Vagina (tissue), 2 donors: Measurements from ENCODE around the gene EIPR1. TPM values are rescaled to one million over a fixed set of nuclear protein-coding genes. Genes with fewer than 3 reads are reported as not detected.

Experiments
- DNase-seq, 2 donors: peaks; one replicate each; pipeline ENCODE4 v3.0.0-alpha.2; 2017; ENCODE audit errors: extremely low spot score in 2 of 2
- H3K27ac ChIP-seq: fragments of 200-600 bp; sonication (generic); one replicate; pipeline ENCODE4 v1.5.1; 2019
- H3K27me3 ChIP-seq: fragments of 200-600 bp; sonication (generic); one replicate; pipeline ENCODE4 v1.5.1; 2019
- H3K36me3 ChIP-seq, 2 donors: fragments of 200-600 bp; sonication (generic); one replicate each; pipeline ENCODE4 v1.5.1; 2017 to 2019
- H3K4me1 ChIP-seq: fragments of 200-600 bp; sonication (generic); one replicate; pipeline ENCODE4 v1.5.1; 2019
- H3K4me3 ChIP-seq, 2 donors: fragments of 200-600 bp; sonication (generic); 1 replicate in 1 of 2; 2 replicates in 1 of 2; pipeline ENCODE4 v1.5.1; 2016 to 2019
- H3K9me3 ChIP-seq: fragments of 200-600 bp; sonication (generic); one replicate; pipeline ENCODE4 v1.5.1; 2019
- CTCF ChIP-seq, 3 experiments: fragments of 450-650 bp in 2 of 3; fragments of 200-600 bp in 1 of 3; sonication (generic) in 1 of 3; IDR thresholded peaks; one replicate each; pipeline ENCODE4 v1.5.1; 2017 to 2019; ENCODE audit warnings: antibody characterized with exemption in 3 of 3, mild to moderate bottlenecking in 2 of 3, moderate library complexity in 2 of 3
- POLR2A ChIP-seq, 2 donors: fragments of 450-650 bp; IDR thresholded peaks; one replicate each; pipeline ENCODE4 v1.6.1; 2017; ENCODE audit warnings: antibody characterized with exemption in 2 of 2, mild to moderate bottlenecking in 2 of 2, moderate library complexity in 2 of 2
- POLR2AphosphoS5 ChIP-seq, 2 donors: sonication (generic); formaldehyde crosslinking; IDR thresholded peaks; one replicate each; pipeline ENCODE4 v1.9.0; 2017; ENCODE audit warnings: antibody characterized with exemption in 2 of 2, mild to moderate bottlenecking in 2 of 2, low read depth in 1 of 2; ENCODE audit not compliant: insufficient read depth in 1 of 2
- intact Hi-C: fragments of 100-400 bp; cut with DNase I; formaldehyde crosslinking; loops from one replicate; pipeline ENCODE4 v1.15.1; 2023
- total RNA-seq: library from RNA; depleted of rRNA; stranded (reverse); fragments of >200 nt; gene quantifications from one replicate; pipeline ENCODE4 v1.2.3, GENCODE V29; 2016

EIPR1 gene
- total RNA-seq, 1 donor from 2014 or later = 39.8 TPM

GRCh38 chr2:3198119-3198518, 179.5 kb downstream of the EIPR1 start:
- no peaks in the 10 kb centered on the region for H3K9me3 ChIP-seq
- DNase-seq = no peak
- H3K36me3 ChIP-seq = no peaks in the 10 kb centered on the region
- TF ChIP-seq POLR2A (IDR thresholded peaks at IDR 0.05) = no peak
- TF ChIP-seq CTCF (IDR thresholded peaks at IDR 0.05) = no peak
- no peak for TF ChIP-seq POLR2AphosphoS5 (IDR thresholded peaks at IDR 0.05; ENCODE audit: insufficient read depth in 1 of 2, low read depth in 1 of 2)
- H3K4me3 ChIP-seq = no peak overlapping the region
- no peaks in the 10 kb centered on the region for H3K27me3 ChIP-seq
- H3K27ac ChIP-seq = no peak overlapping the region
- intact Hi-C loops = no loop called here
- H3K4me1 ChIP-seq = no peaks in the 10 kb centered on the region

GRCh38 chr2:3197308-3197707, 180.3 kb downstream of the EIPR1 start:
- intact Hi-C loops = no loop called here

DNA sequence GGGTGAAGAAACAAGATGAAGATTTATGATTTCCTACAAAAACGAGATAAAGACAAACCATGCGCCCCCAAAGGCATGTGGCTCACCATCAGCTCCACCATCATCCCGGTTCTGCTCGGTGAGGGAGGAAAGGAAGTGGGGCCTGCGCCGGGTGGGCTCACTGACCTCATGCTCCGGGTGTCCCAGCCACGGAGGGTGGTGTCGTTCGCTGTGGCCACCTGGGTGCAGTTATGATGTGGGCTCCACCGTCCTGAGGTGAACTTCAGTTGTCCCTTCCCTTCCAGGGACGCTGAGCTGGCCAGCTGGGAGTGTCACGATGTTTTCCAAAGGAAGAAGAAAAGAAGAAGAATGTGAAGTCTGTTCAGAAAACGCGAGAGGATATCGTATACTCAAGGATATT, 180.9 kb downstream of the EIPR1 start:
- intact Hi-C loops = no loop called here
- H3K36me3 ChIP-seq = peaks cover 0 to 8% of the 10 kb centered on the region in 2 donors
- no peaks in the 10 kb centered on the region for H3K9me3 ChIP-seq
- H3K4me3 ChIP-seq = no peak overlapping the region
- H3K4me1 ChIP-seq = no peaks in the 10 kb centered on the region
- no peak for TF ChIP-seq POLR2AphosphoS5 (IDR thresholded peaks at IDR 0.05; ENCODE audit: insufficient read depth in 1 of 2, low read depth in 1 of 2)
- no peak for TF ChIP-seq CTCF (IDR thresholded peaks at IDR 0.05)
- no peak for TF ChIP-seq POLR2A (IDR thresholded peaks at IDR 0.05)
- no peaks in the 10 kb centered on the region for H3K27me3 ChIP-seq
- DNase-seq = no peak
- H3K27ac ChIP-seq = no peak overlapping the region

More at GRCh38 chr2:3197308-3197707, 180.3 kb downstream of the EIPR1 start:
- H3K4me1 ChIP-seq = no peaks in the 10 kb centered on the region
- TF ChIP-seq CTCF (IDR thresholded peaks at IDR 0.05) = no peak
- TF ChIP-seq POLR2AphosphoS5 (IDR thresholded peaks at IDR 0.05; ENCODE audit: insufficient read depth in 1 of 2, low read depth in 1 of 2) = no peak
- TF ChIP-seq POLR2A (IDR thresholded peaks at IDR 0.05) = no peak
- H3K27me3 ChIP-seq = no peaks in the 10 kb centered on the region
- H3K27ac ChIP-seq = no peak overlapping the region
- peaks cover 0 to 3% of the 10 kb centered on the region in 2 donors for H3K36me3 ChIP-seq
- no peak for DNase-seq
- H3K9me3 ChIP-seq = no peaks in the 10 kb centered on the region
- H3K4me3 ChIP-seq = no peak overlapping the region

DNA sequence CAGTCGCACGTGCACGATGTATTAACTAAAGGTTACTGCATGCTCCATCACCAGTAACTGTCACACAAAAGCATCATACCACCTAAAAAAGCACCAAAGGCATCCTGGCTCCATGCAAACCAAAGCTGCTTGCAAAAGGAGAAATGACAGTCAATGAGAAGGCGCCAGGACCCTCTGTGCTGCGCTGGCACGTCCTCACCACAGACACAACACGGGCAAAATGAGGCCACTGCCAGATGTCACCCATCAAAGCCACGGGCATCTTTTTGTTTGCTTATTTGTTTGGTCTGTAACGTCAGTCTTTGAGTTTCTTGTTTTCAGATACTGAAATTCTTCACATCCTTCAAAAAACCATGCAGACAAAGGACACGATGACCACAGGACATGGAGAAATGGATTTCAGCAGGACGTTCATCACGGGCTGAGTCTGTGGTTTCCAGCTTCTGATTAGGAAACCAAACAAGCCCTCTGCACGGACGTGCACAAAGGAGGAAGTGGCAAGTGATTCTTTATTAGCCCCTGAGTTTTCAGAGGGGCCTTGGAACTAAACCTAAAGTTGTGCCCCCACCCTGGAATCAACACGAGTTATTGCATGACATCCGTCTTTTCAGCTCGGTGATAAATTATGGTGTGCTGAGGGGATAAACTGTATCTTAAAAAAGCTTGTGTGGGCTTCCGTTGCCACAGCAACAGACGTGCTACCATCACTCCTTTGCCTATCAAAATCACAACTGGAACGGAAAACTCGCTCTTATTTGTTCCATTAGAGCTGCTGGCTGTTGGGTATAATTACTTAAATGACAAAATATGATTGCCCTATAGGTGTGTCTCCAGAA, 181.8 kb downstream of the EIPR1 start:
- TF ChIP-seq POLR2A (IDR thresholded peaks at IDR 0.05) (no peak), POLR2AphosphoS5 (IDR thresholded peaks at IDR 0.05; ENCODE audit: insufficient read depth in 1 of 2, low read depth in 1 of 2) (no peak), CTCF (IDR thresholded peaks at IDR 0.05) (no peak)
- no peaks in the 10 kb centered on the region for H3K27me3 ChIP-seq
- intact Hi-C loops = no loop called here
- no peaks in the 10 kb centered on the region for H3K9me3 ChIP-seq
- no peak for DNase-seq
- H3K27ac ChIP-seq = no peak overlapping the region
- H3K4me1 ChIP-seq = no peaks in the 10 kb centered on the region
- H3K4me3 ChIP-seq = no peak overlapping the region
- H3K36me3 ChIP-seq = peaks cover 0 to 8% of the 10 kb centered on the region in 2 donors

DNA sequence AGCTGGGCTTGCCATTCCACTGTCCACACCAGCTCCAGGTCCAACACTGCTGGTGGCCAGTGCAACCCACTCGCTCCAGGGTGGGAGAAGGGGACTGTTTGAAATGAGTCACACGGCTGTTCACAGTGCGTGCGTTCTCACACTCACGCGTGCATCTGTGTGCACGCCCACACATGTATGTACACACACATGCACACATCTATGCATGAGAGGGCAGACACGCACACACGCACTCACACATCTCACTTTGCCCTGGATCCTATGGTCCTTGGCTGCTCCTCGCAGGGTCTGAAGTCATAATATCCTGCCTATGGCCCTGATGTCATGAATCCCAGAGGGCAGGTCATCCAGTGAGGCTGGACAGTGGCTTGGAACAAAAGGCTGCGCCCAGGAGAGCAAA, 182.8 kb downstream of the EIPR1 start:
- Histone ChIP-seq H3K36me3 (peaks cover 0 to 8% of the 10 kb centered on the region in 2 donors), H3K27me3 (no peaks in the 10 kb centered on the region), H3K4me3 (no peak overlapping the region), H3K4me1 (no peaks in the 10 kb centered on the region), H3K9me3 (no peaks in the 10 kb centered on the region), H3K27ac (no peak overlapping the region)
- DNase-seq = no peak
- intact Hi-C loops = no loop called here
- TF ChIP-seq CTCF (IDR thresholded peaks at IDR 0.05) (no peak), POLR2A (IDR thresholded peaks at IDR 0.05) (no peak), POLR2AphosphoS5 (IDR thresholded peaks at IDR 0.05; ENCODE audit: insufficient read depth in 1 of 2, low read depth in 1 of 2) (no peak)
